ENCODE results near the gene CREB5.

The CREB5 gene

DNA sequence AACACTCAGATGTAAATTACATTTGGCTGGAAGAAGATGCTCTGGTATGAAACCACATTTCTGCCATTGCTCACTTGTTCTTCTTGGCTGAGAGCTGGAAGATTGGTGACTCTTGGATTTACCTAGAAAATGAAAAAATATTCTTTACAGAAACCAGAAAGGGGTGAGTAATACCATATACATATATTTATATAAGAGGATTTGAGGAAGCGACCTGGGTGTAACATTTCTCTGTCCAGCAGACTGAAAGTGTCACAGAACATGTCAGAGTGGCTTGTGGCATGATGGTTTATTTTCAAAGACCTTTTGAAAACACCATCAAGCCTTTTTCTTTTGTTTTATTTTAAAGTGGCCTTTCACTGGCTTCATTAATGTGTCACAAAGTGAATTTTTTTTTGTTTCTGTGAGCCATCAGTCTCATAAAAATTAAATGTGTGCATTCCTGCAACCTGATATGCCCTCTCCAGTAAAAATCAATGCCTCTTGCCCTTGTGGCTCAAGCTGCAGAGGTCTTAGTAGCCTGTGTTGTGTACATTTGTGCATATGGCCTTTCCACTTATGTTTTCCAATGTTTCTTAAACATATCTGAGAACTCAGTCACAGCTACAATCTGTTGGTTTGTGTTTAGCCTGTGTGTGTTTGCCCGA lies 23.5 kb downstream of the CREB5 start:
- no peak for DNase-seq

DNA sequence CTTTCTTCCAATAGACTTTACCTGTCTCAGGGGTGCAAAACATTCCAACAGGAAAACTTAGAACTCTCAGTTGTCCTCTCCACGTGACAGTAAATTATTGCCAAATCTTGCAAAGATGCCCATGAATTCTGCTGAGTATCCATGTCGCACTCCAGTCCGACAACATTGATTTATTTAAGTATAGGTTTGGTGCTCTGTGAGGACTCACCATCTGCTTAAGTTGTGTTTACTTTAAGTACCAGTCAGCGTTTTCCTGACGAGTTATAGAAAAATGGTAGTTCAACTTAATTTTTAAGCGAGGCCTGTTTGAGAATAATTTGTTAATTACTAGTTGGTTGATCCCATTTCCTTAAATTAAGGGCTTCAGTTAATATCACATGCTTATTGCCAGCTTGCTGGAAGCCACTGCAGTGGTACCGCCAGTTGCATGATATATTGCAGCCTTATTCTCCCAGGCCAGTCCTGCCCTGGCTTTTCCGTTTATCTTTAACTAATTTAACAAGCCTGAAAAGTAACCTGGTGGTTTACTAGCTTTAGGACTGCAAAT lies 27.8 kb downstream of the CREB5 start:
- DNase-seq = no peak

DNA sequence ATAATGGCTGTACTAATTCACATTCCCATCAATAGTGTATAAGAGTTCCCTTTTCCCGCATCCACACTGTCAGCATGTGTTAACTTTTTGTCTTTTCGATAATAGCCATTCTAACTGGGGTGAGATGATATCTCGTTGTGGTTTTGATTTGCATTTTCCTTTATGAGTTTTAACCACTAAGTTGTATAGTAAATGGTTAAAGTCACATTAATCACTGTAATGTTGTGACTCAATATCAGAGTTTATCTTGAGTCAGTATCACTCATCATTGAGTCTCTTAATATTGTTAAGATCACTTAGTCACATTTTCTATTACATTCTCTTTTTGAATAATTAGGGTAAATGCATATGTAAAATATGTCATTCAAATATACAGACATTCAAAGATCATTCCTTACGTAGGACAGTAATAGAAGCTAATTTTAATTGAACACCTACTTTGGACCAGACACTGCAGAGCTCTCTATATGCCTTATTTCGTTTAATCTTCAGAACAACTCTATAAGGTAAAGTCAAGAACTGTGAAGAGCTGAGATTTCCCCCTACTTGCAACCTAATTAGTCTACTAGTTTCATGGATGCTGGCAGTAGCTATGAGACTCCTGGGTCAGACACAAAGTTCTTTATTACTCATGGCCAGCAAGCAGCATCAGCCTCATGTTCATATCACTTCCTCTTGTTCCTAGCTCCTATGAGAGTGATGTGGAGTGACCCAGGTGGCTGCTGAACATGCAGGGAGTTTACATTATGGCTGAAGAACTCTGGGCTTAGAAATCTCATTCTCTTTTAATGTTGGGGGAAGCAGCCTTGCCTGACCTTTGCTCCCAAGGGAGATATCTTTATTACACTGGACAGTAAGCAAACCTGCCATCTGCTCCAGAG lies 30.5 kb downstream of the CREB5 start:
- no peak for DNase-seq

DNA sequence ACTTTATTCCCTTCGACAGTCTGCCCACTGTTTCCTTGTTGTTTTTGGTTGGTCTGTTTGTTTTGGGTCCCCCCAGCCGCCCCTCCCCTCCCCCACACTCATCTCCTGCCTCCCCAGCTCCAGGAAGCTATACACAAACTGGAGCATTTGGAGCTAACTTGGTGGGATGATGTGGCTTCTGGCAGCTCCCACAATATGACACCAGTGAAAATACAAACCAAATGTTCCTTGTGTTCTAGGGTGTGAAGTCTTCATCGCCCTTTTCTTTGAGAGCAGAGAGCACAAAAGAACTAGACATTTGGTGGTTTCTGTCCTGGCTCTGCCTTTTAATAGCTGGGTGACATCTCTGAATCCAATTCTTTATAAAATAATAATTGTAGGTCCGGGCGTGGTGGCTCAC lies 33.8 kb downstream of the CREB5 start:
- no peak for DNase-seq

DNA sequence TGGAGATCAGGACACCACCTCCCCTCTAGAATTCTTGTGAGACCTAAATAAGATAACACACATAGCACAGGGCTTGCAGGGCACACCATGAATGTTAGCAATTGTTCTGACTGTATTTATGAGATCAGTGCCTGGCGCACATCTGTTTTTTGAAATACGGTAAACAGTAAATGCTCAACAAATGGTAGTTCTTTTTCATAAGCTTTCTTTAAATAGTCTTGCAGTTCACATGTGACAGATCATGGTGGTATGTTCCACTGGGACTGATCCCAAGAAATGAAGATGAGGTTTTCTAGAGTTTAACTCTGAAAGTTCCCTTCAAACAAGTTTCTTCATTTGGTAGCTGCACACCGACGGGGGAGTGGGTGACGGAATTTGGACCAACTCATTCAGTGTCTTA lies 34.8 kb downstream of the CREB5 start:
- DNase-seq = no peak

DNA sequence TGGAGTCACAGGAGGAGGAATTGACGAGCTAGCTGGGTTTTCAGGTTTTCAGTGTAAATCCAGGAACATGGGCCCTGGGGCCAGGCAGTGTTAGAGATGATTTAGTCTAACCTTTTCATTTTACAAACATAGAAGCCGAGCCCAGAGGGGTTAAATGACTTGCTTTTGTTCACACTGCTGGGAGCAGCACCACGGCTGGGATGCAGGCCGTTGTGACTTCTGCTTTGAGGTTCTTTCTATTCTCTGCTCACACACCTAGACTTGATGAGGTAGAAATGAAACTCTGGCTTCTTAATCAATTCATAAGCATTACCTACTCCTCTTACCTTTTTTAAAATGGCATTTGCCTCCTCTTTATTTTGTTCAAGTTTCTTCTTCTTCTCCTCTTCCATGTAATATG lies 36.4 kb downstream of the CREB5 start:
- DNase-seq = no peak

DNA sequence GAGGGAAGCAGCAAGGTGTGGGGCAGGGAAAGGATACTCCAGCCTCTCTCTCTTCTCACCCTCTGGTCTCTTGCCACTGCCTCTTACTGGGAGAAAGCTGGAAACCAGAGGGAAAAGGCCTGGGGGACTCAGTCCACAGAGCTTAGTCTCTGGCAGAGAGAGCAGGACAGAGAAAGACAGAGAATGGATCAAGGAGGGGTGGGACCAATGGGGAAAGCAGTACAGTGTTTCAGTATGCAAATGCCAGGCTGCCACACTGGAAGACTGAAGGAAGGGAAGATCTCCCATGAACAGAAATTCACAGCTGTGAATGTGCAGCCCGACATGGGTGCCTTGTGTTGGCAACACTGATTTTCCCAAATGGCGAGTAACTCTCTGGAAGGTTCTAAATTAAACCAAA lies 40.4 kb downstream of the CREB5 start:
- no peak for DNase-seq

DNA sequence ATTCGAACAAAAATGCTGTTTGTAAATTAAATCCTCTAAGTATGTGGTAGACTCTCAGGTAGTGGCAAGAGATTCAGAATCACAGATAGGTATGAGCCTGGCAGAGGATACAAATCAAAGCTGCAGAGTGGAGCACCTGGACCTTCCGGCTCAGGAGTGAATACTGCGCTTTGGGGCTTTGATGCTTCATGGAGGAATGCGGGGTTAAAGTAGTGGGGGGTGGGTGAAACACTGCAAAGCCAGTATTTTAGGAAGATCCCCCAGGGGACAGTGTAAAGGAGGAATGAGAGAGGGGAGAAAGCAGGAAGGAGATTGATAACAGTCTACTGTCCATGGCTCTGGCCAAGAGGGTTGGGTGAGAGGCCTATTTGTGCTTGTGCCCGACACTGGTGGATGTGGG lies 43.2 kb downstream of the CREB5 start:
- no peak for DNase-seq

DNA sequence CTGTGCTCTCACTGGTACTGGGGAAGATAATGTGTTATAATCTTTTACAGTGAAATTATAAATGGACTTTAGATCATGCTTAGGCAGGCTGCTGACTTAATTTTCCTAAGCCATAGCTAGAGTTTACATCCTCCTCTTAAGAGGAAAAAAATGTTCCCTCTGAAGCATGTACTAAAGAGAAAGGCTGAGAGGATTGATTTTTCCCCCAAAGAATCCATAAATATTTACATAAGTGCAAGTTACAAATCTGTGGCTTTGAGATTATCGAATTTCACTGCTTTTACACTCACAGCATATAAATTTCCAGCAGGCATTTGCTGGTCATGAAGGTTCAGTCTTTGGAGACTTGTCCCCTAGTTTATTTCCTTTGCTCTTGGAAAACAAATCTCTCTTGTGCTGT lies 43.7 kb downstream of the CREB5 start:
- DNase-seq = no peak

DNA sequence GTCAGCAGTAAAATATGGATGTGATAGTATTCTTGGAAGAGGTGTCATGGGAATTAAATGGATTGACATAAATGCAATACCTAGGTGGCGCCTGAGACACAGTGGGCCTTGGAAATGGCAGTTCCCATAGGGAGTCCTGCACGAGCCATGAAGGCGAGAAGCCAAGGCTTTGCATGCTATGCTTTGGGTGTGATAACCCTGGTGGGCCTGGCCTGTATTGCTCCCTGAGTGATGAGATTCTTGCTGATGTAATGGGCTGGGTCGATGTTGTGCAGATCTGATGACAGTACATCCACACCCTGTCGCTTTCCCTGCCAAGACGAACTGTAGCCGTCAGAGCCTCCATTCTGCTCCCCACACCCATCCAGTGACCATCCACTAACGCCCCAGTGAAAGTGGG lies 46.4 kb downstream of the CREB5 start:
- DNase-seq = no peak

DNA sequence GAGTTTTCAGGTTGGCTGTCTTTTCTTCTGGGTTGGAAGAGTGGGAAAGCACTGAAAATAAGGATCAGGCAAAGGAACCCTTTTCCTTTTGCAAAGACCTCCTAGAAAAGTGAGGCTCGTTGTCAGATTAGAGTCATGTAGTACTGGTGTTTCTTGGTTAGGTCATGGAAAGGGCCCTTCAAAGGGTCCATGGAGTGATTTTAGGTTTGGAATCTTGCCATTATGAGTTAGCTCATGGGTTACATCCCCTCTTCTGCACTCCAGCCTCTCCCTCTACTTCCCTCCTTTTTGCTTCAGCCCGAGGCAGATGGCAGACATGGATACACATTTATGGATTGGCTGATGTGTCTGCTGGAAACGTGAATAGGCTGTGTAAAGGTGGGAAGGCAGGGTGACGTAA lies 47.0 kb downstream of the CREB5 start:
- DNase-seq = no peak

DNA sequence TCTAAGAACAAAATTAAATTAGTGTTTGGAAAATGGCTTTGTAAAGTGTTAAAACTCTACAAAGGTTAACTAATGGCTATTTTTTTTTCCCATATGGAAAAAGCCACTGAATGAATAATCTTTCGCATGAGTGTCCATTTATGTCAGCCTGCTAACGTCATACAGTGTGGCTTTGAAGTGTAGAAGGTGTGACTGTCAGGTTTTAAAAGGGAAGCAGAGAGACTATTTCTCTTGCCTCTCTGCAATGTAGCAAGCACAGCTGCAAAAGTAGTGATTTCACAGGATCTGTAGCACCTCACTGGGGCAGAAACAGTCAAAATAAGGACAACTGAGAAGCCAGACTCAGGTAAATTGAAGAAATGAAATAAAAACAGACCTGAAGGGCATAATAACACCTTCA lies 53.4 kb downstream of the CREB5 start:
- no peak for DNase-seq

DNA sequence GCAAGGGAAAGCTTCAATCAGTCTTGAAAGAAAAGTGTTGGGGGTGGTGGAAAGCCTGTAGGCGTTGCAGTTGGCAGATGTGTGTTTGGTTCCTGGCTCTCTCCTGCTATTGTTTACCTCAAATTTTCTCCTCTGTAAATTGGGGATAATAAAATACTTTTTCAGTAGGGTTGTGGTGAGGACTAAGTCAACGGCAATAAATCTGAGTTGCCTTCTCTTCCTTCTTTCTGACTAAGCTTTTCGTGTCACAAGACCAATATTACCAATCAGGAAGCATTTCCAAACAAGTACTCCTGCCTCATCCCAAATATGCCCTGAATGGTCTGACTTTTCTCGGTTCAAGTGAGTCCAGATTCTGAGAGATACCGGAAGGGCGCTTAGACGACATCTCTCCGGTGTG lies 54.0 kb downstream of the CREB5 start:
- no peak for DNase-seq

DNA sequence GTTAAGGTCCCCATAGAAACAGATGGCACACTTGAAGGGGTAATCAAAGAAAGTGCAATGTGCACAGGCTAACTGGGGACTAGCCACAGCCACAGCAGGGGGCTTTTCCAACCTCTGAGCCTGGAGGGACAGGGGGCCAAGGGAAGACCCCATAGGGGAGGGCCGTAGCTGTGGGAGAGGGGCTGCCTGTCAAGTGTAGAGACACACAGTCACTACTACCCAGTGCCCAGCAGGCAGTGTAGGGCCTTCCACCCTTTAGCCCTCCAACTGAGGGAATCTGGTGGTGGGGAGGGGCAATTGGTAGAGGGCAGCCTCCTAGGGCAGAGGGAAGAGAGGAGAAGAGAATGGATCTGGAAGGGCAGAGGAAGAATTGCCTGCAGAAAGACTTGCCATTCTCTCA lies 54.6 kb downstream of the CREB5 start:
- no peak for DNase-seq

DNA sequence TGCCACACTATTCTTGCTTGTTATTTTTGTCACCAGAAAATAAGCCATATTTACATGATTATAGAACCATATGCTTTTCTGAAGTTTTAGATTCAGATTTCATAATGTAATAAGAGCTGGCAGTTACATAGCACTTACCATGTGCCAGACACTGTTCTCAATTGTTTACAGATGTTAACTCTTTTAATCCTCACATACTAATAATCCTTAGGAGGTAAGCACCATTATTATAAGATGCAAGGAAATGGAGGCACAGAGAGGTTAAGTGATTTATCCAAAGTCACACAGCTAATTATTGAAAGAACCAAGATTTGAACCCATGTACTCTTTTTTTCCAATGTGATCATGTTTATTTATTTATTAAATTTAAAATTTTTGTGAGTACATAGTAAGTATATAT lies 57.2 kb downstream of the CREB5 start:
- no peak for DNase-seq

DNA sequence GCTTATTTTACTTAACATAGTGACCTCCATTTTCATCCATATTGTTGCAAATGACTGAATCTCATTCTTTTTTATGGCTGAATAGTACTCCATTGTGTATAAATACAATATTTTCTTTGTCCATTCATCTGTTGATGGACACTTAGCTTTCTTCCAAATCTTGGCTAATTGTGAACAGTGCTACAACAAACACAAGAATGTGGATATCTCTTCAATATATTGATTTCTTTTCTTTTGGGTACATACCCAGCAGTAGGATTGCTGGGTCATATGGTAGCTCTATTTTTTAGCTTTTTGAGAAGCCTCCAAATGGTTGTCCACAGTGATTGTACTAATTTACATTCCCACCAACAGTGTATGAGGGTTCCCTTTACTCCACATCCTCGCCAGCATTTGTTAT lies 58.0 kb downstream of the CREB5 start:
- DNase-seq = no peak

DNA sequence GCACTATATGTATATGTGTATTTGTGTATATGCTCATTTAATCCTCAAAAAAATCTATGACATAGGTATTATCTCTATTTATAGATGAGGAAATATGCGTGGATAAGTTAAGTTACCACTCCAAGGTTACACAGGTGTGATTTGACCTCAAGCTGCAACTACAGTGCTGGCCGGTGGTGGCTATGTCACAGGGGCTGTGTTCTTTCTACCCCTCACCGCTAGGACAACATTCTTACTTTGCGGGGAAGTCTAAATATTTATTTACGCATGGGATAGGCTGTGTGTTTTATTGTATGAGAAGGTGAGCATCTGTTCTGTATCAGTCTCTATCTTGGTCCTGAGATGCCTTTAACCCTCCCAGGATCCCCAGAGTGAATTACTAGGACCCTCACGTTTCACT lies 60.0 kb downstream of the CREB5 start:
- DNase-seq = no peak

DNA sequence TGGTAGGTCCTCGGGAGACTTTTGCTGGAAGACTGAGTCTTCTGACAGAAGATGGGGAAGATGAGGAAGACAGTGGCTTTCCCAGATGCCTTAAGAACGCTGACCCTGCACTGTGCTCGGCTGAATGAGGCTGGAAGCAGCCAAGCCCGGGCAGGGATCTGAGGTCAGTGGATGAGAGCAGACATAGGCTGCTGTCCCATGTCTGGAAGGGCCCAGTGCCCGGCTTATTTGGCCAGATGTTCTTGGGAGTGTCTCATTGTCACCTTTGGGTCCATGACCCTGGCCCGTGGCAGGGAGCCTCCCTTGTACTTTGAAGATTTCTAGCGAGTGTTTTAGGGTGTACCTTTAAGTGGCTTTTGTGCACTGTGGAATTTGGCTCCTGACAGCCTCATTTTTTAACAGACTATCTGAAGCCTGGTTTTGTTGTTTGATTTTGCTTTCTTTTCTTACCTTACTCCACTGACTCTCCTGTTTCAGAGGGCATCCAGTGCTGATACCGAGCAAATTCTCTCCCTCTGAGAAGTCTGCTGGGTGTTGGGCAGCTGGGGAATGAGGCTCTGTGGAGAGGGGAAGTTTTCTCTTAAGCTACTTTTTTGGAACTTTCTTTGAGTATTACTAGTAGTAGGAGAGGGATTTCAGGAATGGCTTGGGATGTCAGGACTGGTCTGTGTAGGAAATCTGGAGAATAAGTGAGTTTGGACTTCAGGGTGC lies 61.4 kb downstream of the CREB5 start:
- no peak for DNase-seq

DNA sequence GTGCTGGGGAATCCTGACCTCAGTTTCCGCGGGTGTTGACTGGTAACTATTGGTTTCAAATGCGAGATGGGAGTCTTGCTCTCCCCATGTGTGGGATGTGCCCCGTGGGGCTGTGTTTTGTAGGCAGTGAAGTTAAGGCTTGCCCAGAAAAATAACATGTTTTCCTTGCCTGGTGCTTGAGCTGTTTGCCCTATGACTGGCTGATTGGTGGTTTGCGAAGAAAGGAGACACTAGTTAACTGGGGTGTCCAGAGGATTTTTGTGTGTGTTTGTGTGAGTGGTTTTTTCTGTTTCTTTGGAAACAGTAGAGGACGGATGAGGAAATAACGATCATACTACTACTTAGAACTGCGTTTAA lies 61.9 kb downstream of the CREB5 start:
- DNase-seq = no peak

DNA sequence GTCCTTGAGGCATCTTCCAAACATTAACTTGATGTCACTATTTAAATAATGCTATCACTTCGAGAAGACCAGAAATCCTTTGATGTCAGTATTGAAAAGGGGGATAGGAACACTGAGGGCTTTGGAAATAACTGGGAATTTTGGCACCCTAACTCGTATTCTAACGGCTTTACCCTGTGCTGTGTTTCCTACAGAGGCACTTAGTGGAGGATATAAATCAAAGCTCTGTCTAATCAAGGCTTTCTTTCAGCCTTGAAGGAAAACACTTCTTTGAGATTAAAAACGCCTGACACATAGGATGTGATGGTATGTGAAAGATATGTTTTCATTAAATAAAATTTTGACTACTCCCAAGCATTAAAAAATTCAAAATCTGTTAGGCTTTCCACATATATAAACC lies 62.3 kb downstream of the CREB5 start:
- DNase-seq = no peak

DNA sequence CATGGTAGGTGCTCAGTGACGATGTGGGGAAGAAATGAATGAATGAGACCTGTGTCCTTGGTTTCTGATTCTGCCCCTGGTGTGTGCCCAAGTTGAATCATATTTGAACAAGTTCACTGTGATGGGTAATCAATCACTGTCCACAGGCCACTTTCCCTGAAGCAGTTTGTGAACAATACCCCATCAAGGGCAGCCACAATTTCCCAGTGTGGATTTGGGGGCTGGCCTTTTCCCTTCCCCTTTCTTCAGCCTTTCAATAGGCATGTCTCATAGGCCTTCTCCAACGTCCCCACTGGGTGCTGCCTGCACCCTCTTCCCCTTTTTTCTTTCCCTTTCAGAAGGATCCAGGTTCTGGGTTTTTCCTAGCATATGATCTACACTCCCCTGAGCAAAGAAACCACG lies 64.7 kb downstream of the CREB5 start:
- DNase-seq = no peak

DNA sequence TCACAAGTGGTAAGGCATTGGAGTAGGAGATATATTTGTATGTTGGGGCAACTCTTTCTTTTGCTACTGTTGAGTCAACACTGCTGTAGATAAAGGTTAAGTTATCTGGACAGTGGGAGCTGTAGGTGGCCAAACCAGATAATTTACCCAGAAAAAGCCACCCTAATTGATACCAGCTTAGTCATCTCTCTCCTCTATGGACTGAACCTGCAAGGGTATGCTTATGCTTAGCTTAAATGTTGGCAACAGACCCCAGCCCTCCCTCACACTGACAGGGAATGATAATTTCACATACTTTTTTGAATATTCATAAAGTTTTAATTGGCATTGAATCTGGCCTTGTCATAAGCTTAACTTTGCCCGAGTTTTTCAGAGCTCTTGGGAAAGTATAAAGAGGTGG lies 66.3 kb downstream of the CREB5 start:
- DNase-seq = no peak

DNA sequence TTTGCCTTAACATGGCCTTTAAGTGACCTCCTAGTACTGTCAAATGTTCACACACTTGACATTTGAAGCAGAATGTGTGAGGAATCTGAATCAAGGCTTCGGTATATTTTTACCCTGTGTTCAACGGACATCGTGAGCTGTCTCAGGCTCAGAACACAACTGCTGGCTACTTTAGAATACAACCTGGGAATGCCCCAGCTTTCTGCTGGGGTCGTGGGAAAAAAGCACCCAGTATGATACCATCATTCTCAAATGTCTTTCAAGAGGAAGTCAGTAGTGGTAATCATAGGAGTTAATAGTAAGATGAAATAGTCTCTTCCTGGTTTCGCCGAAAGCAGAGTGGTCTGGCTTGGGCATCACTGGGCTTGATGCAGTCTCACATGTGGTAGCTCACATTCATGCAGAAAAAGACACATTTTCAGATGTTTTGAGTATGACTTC lies 67.2 kb downstream of the CREB5 start:
- no peak for DNase-seq

DNA sequence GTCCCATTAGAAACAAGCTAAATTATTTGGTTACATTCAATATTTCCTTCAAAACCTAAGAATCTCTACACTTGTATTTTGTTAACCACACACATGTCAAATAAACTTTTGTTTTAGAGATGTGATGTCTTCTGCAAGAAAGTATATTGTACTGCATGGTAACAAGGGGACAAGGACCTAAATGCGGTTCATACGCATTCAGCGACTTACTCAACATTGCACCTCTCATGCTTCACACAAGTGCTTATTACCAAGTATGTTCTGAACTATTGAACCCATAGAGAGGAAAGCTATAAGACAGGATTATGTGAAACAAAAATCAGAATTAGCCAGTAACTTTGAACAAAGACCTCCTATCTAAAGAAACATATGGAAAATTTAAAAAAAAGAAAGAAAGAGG lies 68.3 kb downstream of the CREB5 start:
- DNase-seq = no peak

All from MV-4-11 (cell line).